ENCODE results near the gene S100A5.

Gene S100A5

GRCh38 chr1:153515504-153516394 lies 25.0 kb downstream of the S100A5 start:
- H3K4me3 ChIP-seq (ENCODE audit: low read depth, low read length): no peak overlapping the region
- DNase-seq (ENCODE audit: low read depth): peak; percentile 83
- TF ChIP-seq POLR2A (IDR thresholded peaks at IDR 0.05; ENCODE audit: extremely low read depth, insufficient read length) (no peak), MAX (IDR thresholded peaks at IDR 0.05; ENCODE audit: low read depth, low read length) (no peak), MYC (IDR thresholded peaks at IDR 0.05; ENCODE audit: low read depth, low read length) (no peak), CTCF (IDR thresholded peaks at IDR 0.05; ENCODE audit: low read depth, low read length) (no peak)

- no peak overlapping the region for H3K4me3 ChIP-seq (ENCODE audit: low read depth, low read length)
- no peak for DNase-seq (ENCODE audit: low read depth)
- TF ChIP-seq POLR2A (IDR thresholded peaks at IDR 0.05; ENCODE audit: extremely low read depth, insufficient read length): no peak
- TF ChIP-seq CTCF (IDR thresholded peaks at IDR 0.05; ENCODE audit: low read depth, low read length): no peak
- TF ChIP-seq MYC (IDR thresholded peaks at IDR 0.05; ENCODE audit: low read depth, low read length): no peak
- no peak for TF ChIP-seq MAX (IDR thresholded peaks at IDR 0.05; ENCODE audit: low read depth, low read length)
Measured at GRCh38 chr1:153513666-153514065, 27.1 kb downstream of the S100A5 start.

- no peak overlapping the region for H3K4me3 ChIP-seq (ENCODE audit: low read depth, low read length)
- DNase-seq (ENCODE audit: low read depth): peak; percentile 30
- TF ChIP-seq POLR2A (IDR thresholded peaks at IDR 0.05; ENCODE audit: extremely low read depth, insufficient read length) (no peak), MAX (IDR thresholded peaks at IDR 0.05; ENCODE audit: low read depth, low read length) (no peak), MYC (IDR thresholded peaks at IDR 0.05; ENCODE audit: low read depth, low read length) (no peak), CTCF (IDR thresholded peaks at IDR 0.05; ENCODE audit: low read depth, low read length) (no peak)
Measured at GRCh38 chr1:153513023-153513422, 27.7 kb downstream of the S100A5 start.

GRCh38 chr1:153510984-153511410 lies 29.7 kb downstream of the S100A5 start:
- TF ChIP-seq CTCF (IDR thresholded peaks at IDR 0.05; ENCODE audit: low read depth, low read length) (peak; percentile 81), MYC (IDR thresholded peaks at IDR 0.05; ENCODE audit: low read depth, low read length) (peak; percentile 99), POLR2A (IDR thresholded peaks at IDR 0.05; ENCODE audit: extremely low read depth, insufficient read length) (no peak), MAX (IDR thresholded peaks at IDR 0.05; ENCODE audit: low read depth, low read length) (peak; percentile 97)
- peak; percentile 84 for DNase-seq (ENCODE audit: low read depth)
- H3K4me3 ChIP-seq (ENCODE audit: low read depth, low read length): no peak overlapping the region

GRCh38 chr1:153509729-153510354 lies 30.9 kb downstream of the S100A5 start:
- TF ChIP-seq MYC (IDR thresholded peaks at IDR 0.05; ENCODE audit: low read depth, low read length): no peak
- TF ChIP-seq CTCF (IDR thresholded peaks at IDR 0.05; ENCODE audit: low read depth, low read length): peak; percentile 90
- TF ChIP-seq POLR2A (IDR thresholded peaks at IDR 0.05; ENCODE audit: extremely low read depth, insufficient read length): no peak
- peak; percentile 49; the same call in 1 of the 2 replicates for TF ChIP-seq MAX (IDR thresholded peaks at IDR 0.05; ENCODE audit: low read depth, low read length)
- H3K4me3 ChIP-seq (ENCODE audit: low read depth, low read length): no peak overlapping the region
- DNase-seq (ENCODE audit: low read depth): peak; percentile 76

Data from NB4 (cell line).